ENCODE results near the gene DPPA3. TPM values are rescaled to one million over a fixed set of nuclear protein-coding genes. Genes with fewer than 3 reads are reported as not detected.
"Not testable (repeated sequence)": the region's sequence is repeated elsewhere in the genome, so short reads cannot be mapped to it uniquely, and the experiment has no call there.

Gene DPPA3
- total RNA-seq, 2 experiments from 2014 or later: not detected

DNA sequence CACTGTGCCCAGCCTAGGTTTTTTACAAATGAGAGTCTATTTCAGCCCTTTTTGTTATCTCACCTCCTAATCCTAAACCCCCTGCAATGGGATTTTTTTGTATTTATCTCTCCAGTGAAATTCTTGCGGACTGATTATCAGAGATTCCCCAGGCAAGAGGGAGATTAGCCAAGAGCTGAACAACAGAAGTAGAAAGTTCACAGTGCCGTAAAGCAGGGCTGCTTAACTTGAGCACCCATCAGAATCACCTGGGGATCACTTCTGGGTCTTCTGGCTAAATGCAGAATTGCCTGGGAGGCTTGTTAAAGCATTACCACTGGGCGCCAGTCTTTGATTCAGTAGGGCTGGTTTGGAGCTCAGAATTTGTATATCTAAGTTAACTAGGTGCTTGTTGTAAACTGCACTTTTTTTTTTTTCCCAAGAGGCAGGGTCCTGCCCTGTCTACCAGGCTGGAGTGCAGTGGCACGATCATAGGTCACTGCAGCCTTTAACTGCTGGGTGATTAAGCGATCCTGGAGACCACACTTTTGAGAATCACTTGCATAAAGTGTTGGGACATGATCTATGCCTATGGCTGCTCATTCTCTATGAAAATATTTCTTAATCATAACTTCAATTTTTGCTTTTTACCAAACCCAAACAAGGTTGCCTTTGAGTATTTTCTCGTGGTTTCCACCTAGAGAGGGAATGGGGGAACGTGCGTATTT, 1.1 kb upstream of the DPPA3 start:
- H3K27me3 Mint-ChIP-seq: no peaks in the 10 kb centered on the region
- H3K27ac Mint-ChIP-seq: no peak overlapping the region
- H3K4me3 Mint-ChIP-seq: no peak overlapping the region
- no peaks in the 10 kb centered on the region for H3K9me3 Mint-ChIP-seq
- H3K4me1 Mint-ChIP-seq: no peaks in the 10 kb centered on the region
- DNase-seq: no peak
- H3K36me3 Mint-ChIP-seq: no peaks in the 10 kb centered on the region

DNA sequence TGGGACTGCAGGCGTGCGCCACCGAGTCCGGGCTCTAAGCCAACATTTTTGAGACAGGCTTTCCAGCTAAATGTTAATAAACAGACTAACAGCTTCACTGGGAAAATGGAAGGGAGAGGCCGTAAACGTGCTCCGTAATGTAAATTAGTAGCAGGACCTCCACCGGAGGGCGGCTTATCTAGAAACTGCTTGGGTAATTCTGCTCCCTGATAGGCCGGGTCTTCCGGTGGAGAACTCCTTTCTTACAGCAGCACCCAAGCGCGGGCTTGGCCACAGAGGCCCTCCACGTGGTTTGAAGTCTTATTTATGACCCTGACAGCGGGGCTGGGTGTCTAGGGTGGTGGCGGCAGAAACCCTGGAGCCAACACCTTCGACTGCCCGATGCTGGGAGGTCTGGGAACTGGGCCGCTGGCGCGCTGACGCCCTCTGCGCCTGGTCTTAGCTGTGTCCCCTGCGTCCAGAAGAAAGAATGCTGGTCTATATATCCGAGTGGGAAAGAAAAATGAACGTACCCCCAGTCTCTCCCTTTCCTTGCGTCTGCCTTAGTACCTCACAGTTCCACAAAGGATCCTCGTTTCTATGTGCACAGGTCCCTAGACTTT, 1.7 kb downstream of the DPPA3 start:
- Mint-ChIP-seq H3K4me1 (no peaks in the 10 kb centered on the region), H3K4me3 (no peak overlapping the region)

DNA sequence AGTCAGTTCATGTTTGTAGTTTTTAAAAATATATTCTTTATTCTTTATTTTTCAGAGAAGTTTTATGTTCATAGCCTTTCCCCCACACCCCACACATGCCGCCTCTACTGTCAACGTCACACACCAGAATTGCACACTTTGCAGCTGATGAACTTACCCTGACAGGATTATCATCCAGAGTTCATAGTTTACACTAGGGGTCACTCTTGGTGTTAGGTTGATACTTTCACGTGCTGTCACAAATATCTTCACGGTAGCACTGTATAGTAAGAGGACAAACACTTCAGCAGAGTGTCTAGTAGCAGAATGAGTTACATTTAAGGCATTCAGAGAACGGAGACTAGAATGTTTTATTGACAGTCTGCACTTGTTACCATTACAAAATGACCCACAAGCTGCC, 5.1 kb downstream of the DPPA3 start:
- Mint-ChIP-seq H3K36me3 (no peaks in the 10 kb centered on the region), H3K4me1 (no peaks in the 10 kb centered on the region), H3K27me3 (peaks cover 7% of the 10 kb centered on the region), H3K4me3 (no peak overlapping the region), H3K9me3 (no peaks in the 10 kb centered on the region), H3K27ac (no peak overlapping the region)
- DNase-seq: no peak

More for the DNA sequence above, 1.7 kb downstream of the DPPA3 start:
- Mint-ChIP-seq H3K36me3 (no peaks in the 10 kb centered on the region), H3K9me3 (no peaks in the 10 kb centered on the region), H3K27me3 (peaks cover 3% of the 10 kb centered on the region), H3K27ac (no peak overlapping the region)
- no peak for DNase-seq

DNA sequence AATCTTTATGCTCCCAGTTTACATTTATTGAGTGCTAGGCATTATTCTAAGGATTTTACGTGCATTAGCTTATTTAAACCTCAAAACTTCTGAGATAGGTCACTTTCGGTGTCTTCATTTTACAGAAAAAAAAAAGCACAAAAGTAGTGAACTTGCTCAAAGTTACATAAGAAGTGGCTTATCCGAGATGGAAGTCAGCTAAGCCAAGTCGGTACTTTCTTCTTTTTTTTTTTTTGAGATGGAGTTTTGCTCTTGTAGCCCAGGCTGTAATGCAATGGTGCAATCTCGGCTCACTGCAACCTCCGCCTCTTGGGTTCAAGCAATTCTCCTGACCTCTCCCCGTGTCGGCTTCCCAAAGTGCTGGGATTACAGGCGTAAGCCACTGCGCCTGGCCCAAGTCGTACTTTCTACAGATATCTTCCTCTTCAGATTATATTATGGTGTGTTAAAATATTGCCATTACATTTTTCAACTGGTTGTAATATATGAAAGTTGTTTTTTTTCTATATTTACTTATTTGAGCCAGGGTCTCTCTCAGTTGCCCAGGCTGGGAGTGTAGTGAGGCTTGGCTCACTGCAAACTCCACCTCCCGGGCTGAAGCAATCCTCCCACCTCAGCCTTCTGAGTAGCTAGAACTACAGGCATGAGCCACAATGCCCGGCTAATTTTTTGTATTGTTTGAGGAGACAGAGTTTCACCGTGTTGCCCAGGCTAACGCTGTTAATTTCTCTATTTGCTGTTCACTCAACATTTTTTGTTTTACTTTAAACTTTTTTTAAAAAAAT, 8.9 kb downstream of the DPPA3 start:
- Mint-ChIP-seq H3K27me3 (peaks cover 7% of the 10 kb centered on the region), H3K4me1 (no peaks in the 10 kb centered on the region), H3K9me3 (no peaks in the 10 kb centered on the region), H3K4me3 (no peak overlapping the region), H3K36me3 (no peaks in the 10 kb centered on the region), H3K27ac (no peak overlapping the region)
- no peak for DNase-seq

DNA sequence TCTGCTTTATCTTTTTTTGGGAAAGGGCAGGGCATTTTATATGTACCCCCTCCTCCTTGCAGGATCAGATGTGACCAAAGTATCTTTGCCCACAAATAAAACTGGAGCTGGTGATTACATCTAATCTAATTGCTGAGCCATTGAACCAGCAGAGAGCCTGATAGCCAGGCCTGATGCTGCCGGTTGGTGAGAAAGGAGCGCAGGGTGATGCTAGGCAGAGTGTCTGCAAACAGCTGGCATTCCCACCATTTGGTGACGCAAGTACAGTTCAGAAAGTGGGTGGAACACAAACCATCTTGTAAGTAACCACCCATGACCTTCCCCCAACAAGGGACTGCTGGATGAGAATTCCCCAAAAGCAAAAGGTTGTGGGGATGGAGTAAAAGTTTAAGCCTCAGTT, 12.7 kb downstream of the DPPA3 start:
- Mint-ChIP-seq H3K27me3 (peaks cover under 1% of the 10 kb centered on the region), H3K4me1 (no peaks in the 10 kb centered on the region), H3K36me3 (no peaks in the 10 kb centered on the region), H3K4me3 (no peak overlapping the region), H3K9me3 (no peaks in the 10 kb centered on the region), H3K27ac (no peak overlapping the region)
- no peak for DNase-seq

- H3K27me3 Mint-ChIP-seq: no peaks in the 10 kb centered on the region
- H3K36me3 Mint-ChIP-seq: no peaks in the 10 kb centered on the region
- DNase-seq: no peak
- no peak overlapping the region for H3K4me3 Mint-ChIP-seq
- H3K4me1 Mint-ChIP-seq: no peaks in the 10 kb centered on the region
- no peaks in the 10 kb centered on the region for H3K9me3 Mint-ChIP-seq
- no peak overlapping the region for H3K27ac Mint-ChIP-seq
Observed at GRCh38 chr12:7729746-7730145, 18.5 kb downstream of the DPPA3 start.

DNA sequence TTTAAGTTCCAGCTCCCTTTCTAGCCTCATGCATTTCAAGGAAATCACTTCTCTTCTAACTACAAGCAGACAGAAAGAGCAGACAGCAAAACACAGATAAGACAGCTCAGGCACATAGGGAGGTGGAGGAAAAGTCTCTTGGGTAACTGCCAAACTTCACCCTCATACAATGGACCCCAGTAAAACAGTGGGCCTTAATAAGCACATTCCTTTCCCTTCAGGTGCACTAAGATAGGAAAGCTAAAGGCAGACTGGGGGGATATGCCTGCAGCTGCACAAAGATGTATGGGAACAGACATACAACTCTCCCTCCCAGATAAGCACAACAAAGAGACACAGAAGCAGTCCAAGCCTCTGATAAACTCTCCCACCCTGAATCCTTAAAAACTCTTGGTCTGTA, 19.8 kb downstream of the DPPA3 start:
- H3K36me3 Mint-ChIP-seq, H3K4me3 Mint-ChIP-seq, H3K27ac Mint-ChIP-seq, DNase-seq, H3K4me1 Mint-ChIP-seq, H3K27me3 Mint-ChIP-seq, H3K9me3 Mint-ChIP-seq: not testable (repeated sequence)

DNA sequence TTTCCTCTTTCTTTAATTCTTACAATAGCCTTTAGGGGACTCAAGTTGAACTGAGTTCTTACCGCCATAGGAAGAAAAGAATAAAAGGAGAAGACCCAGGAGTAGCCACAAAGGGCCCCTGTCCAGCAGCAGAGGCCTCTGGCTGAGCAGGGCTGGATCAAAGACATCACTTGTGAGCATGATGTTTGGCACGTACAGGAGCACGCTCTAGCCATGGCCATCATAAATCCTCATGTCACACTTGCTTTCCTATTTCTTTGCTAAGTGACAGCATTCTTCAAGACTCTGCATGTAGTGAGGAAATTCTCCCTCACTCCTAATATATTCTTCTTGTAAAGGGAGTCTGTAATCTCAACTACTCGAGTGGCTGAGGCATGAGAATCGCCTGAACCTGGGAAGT, 20.3 kb downstream of the DPPA3 start:
- Mint-ChIP-seq H3K4me3 (no peak overlapping the region), H3K27me3 (no peaks in the 10 kb centered on the region), H3K4me1 (no peaks in the 10 kb centered on the region), H3K9me3 (no peaks in the 10 kb centered on the region), H3K27ac (no peak overlapping the region), H3K36me3 (no peaks in the 10 kb centered on the region)
- DNase-seq: no peak

GRCh38 chr12:7732993-7733392, 21.8 kb downstream of the DPPA3 start:
- Mint-ChIP-seq H3K4me1 (no peaks in the 10 kb centered on the region), H3K36me3 (no peaks in the 10 kb centered on the region), H3K27me3 (no peaks in the 10 kb centered on the region), H3K4me3 (no peak overlapping the region), H3K9me3 (no peaks in the 10 kb centered on the region), H3K27ac (no peak overlapping the region)
- no peak for DNase-seq

DNA sequence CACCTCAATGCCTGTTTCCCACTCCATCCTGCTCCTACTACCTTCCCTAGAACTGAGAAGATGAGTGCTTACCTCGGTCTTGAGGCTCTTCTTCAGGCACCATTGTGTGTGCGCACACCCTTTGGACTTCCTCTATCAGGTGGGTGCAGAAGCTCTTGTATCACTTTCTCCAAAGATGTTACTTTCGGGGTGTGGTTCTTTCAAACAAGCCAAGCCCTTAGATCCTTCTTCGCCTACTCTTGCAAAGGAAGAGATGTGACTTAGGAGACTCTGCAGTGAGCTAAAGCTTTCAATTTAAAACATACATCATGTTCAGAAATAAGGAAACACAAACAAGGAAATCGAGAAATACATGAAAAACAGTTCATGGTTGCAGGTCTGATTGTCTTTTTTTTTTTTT, 36.0 kb downstream of the DPPA3 start, which contains the start of gene CLEC4C:
CLEC4C (minus strand) TSS at position 130 of the 400 bp plus-strand sequence; CDS start at position 103, 27 bp downstream.
- no peaks in the 10 kb centered on the region for H3K36me3 Mint-ChIP-seq

GRCh38 chr12:7748852-7749251, 37.6 kb downstream of the DPPA3 start:
- no peak for DNase-seq
- Mint-ChIP-seq H3K4me3 (no peak overlapping the region), H3K27me3 (no peaks in the 10 kb centered on the region), H3K27ac (no peak overlapping the region), H3K36me3 (no peaks in the 10 kb centered on the region), H3K4me1 (no peaks in the 10 kb centered on the region), H3K9me3 (no peaks in the 10 kb centered on the region)

More for the DNA sequence above, 36.0 kb downstream of the DPPA3 start, which contains the start of gene CLEC4C:
- no peaks in the 10 kb centered on the region for H3K4me1 Mint-ChIP-seq
- H3K4me3 Mint-ChIP-seq: no peak within 1 kb of the TSS
- H3K27ac Mint-ChIP-seq: no peak within 1 kb of the TSS
- H3K27me3 Mint-ChIP-seq: no peaks in the 10 kb centered on the region
- DNase-seq: no peak
- H3K9me3 Mint-ChIP-seq: peaks cover 4% of the 10 kb centered on the region

DNA sequence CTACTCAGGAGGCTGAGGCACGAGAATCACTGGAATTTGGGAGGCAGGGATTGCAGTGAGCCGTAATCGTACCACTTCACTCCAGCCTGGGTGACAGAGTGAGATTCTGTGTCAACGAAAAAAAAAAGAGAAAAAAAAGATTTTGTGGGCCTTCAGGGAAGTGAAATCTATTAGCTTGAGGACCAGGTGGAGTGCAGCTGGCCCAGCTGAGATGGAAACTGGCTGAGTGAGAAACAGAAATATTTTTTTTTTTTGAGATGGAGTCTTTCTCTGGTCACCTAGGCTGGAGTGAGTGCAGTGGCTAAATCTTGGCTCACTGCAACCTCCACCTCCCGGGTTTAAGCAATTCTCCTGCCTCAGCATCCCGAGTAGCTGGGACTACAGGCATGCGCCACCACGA, 38.2 kb downstream of the DPPA3 start:
- H3K27me3 Mint-ChIP-seq: no peaks in the 10 kb centered on the region
- DNase-seq: no peak
- no peaks in the 10 kb centered on the region for H3K9me3 Mint-ChIP-seq
- no peak overlapping the region for H3K4me3 Mint-ChIP-seq
- H3K27ac Mint-ChIP-seq: no peak overlapping the region
- no peaks in the 10 kb centered on the region for H3K4me1 Mint-ChIP-seq
- H3K36me3 Mint-ChIP-seq: no peaks in the 10 kb centered on the region

DNA sequence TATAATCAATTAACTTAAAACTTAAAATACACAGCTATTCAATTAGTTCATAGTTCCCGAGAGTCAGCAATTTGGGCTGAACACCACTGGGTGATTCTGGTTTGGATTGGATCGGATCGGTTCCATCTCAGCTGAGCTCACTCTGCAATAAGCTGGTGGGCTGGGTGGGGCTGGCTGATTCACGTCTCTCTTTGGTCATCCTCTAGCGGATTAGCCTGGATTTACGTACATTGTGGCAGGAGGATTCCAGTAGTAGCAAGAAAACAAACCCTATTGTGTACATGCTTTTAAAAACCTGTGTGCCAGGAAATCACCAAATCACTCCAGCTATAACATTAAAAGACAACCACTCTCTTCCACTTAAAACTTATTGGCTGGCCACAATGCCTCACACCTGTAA, 39.1 kb downstream of the DPPA3 start:
- Mint-ChIP-seq H3K4me3 (no peak overlapping the region), H3K4me1 (no peaks in the 10 kb centered on the region), H3K27me3 (no peaks in the 10 kb centered on the region), H3K27ac (no peak overlapping the region), H3K9me3 (no peaks in the 10 kb centered on the region), H3K36me3 (no peaks in the 10 kb centered on the region)
- DNase-seq: no peak

DNA sequence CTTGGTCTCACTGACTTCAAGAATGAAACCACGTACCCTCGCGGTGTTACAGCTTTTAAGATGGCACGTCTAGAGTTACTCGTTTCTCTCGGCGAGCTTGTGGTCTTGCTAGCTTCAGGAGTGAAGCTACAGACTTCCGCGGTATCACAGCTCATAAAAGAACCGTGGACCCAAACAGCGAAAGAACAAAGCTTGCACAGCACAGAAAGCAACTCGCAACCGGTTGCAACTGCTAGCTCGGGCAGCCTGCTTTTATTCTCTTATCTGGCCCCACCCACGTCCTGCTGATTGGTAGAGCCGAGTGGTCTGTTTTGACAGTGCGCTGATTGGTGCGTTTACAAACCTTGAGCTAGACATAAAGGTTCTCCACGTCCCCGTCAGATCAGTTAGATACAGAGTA, 40.2 kb downstream of the DPPA3 start:
- Mint-ChIP-seq H3K36me3 (no peaks in the 10 kb centered on the region), H3K9me3 (no peaks in the 10 kb centered on the region), H3K4me3 (no peak overlapping the region), H3K27ac (no peak overlapping the region), H3K27me3 (no peaks in the 10 kb centered on the region), H3K4me1 (peaks cover 3% of the 10 kb centered on the region)
- no peak for DNase-seq

All from activated naive CD8-positive, alpha-beta T cell treated with anti-CD3 and anti-CD28 coated beads for 36 hours (primary cell).